CD14-positive monocyte (primary cell): ENCODE results near the gene ASB1. TPM values are rescaled to one million over a fixed set of nuclear protein-coding genes. Genes with fewer than 3 reads are reported as not detected.

Source experiments
- DNase-seq, 3 donors: peaks; one replicate each; pipeline ENCODE4 v3.0.0-alpha.2; 2011 to 2022
- H2AFZ ChIP-seq: 2 replicates; pipeline ENCODE4 v1.6.0; 2012; ENCODE audit warnings: mild to moderate bottlenecking, low read depth, low read length, inconsistent platforms; ENCODE audit not compliant: insufficient read depth, poor library complexity, severe bottlenecking
- H3K27ac ChIP-seq, 2 donors: 1 replicate in 1 of 2; 2 replicates in 1 of 2; pipeline ENCODE4 v1.5.1; 2012 to 2013; ENCODE audit warnings: low read length in 2 of 2, control low read depth in 1 of 2, inconsistent platforms in 1 of 2, low read depth in 1 of 2, mild to moderate bottlenecking in 1 of 2
- H3K27me3 ChIP-seq, 2 donors: one replicate each; pipeline versions ENCODE4 v1.6.0 to v1.6.1; 2011 to 2013; ENCODE audit warnings: low read length in 2 of 2; ENCODE audit not compliant: control insufficient read depth in 2 of 2, insufficient read depth in 2 of 2
- H3K36me3 ChIP-seq, 2 donors: replicated peaks in 1 of 2; 1 replicate in 1 of 2; 2 replicates in 1 of 2; pipeline versions ENCODE4 v1.5.1 to v1.6.1; 2012 to 2013; ENCODE audit warnings: low read length in 2 of 2, control low read depth in 1 of 2, inconsistent platforms in 1 of 2, mild to moderate bottlenecking in 1 of 2; ENCODE audit not compliant: insufficient read depth in 2 of 2, control insufficient read depth in 1 of 2
- H3K4me1 ChIP-seq, 2 donors: 1 replicate in 1 of 2; 2 replicates in 1 of 2; pipeline versions ENCODE4 v1.5.1 to v1.6.1; 2012 to 2013; ENCODE audit warnings: low read length in 2 of 2, control low read depth in 1 of 2, inconsistent platforms in 1 of 2, mild to moderate bottlenecking in 1 of 2, moderate library complexity in 1 of 2; ENCODE audit not compliant: insufficient read depth in 2 of 2, control insufficient read depth in 1 of 2
- H3K4me2 ChIP-seq: replicated peaks from 2 replicates; pipeline ENCODE3; 2012; ENCODE audit warnings: low read length, moderate library complexity, mild to moderate bottlenecking; ENCODE audit not compliant: poor library complexity, severe bottlenecking; ENCODE audit errors: extremely low read depth
- H3K4me3 ChIP-seq, 3 experiments: fragments of 200-600 bp in 1 of 3; sonication (generic) in 1 of 3; replicated peaks in 1 of 3; 1 replicate in 2 of 3; 2 replicates in 1 of 3; pipeline ENCODE4 v1.5.1; 2011 to 2013; ENCODE audit warnings: low read length in 3 of 3, mild to moderate bottlenecking in 3 of 3, control low read depth in 2 of 3, low read depth in 2 of 3, inconsistent platforms in 1 of 3, moderate library complexity in 1 of 3
- H3K79me2 ChIP-seq: 2 replicates; pipeline ENCODE4 v1.6.0; 2012; ENCODE audit warnings: mild to moderate bottlenecking, control low read depth, inconsistent platforms, low read length, moderate library complexity; ENCODE audit not compliant: insufficient read depth
- H3K9ac ChIP-seq: 2 replicates; pipeline ENCODE4 v1.6.0; 2017; ENCODE audit warnings: low read length, mild to moderate bottlenecking; ENCODE audit not compliant: insufficient read depth, poor library complexity, severe bottlenecking
- H3K9me3 ChIP-seq, 2 donors: replicated peaks in 1 of 2; 1 replicate in 1 of 2; 2 replicates in 1 of 2; pipeline versions ENCODE4 v1.5.1 to v1.6.1; 2012 to 2013; ENCODE audit warnings: low read length in 2 of 2, control low read depth in 1 of 2; ENCODE audit not compliant: control insufficient read depth in 1 of 2, insufficient read depth in 1 of 2
- H4K20me1 ChIP-seq: 2 replicates; pipeline ENCODE4 v1.6.0; 2012; ENCODE audit warnings: mild to moderate bottlenecking, low read length, control low read depth, moderate library complexity; ENCODE audit not compliant: insufficient read depth
- H3K27ac Mint-ChIP-seq, 7 donors: one replicate each; pipeline ENCODE4 v1.8.0; 2020; ENCODE audit warnings: mild to moderate bottlenecking in 7 of 7, mixed read lengths in 7 of 7, moderate library complexity in 6 of 7, inconsistent platforms in 2 of 7
- H3K27me3 Mint-ChIP-seq, 3 donors: one replicate each; pipeline ENCODE4 v1.8.0; 2021 to 2022; ENCODE audit warnings: low read depth in 3 of 3, mild to moderate bottlenecking in 3 of 3, mixed read lengths in 3 of 3, moderate library complexity in 3 of 3, inconsistent platforms in 1 of 3
- H3K36me3 Mint-ChIP-seq, 2 donors: one replicate each; pipeline ENCODE4 v1.8.0; 2020; ENCODE audit warnings: mixed read lengths in 2 of 2, inconsistent platforms in 1 of 2, mild to moderate bottlenecking in 1 of 2
- H3K4me1 Mint-ChIP-seq: one replicate; pipeline ENCODE4 v1.8.0; 2020; ENCODE audit warnings: mild to moderate bottlenecking, mixed read lengths
- H3K4me3 Mint-ChIP-seq, 2 donors: one replicate each; pipeline ENCODE4 v1.8.0; 2020; ENCODE audit warnings: mild to moderate bottlenecking in 2 of 2, mixed read lengths in 2 of 2, moderate library complexity in 1 of 2
- H3K9me3 Mint-ChIP-seq, 7 donors: one replicate each; pipeline ENCODE4 v1.8.0; 2020 to 2022; ENCODE audit warnings: mixed read lengths in 7 of 7, mild to moderate bottlenecking in 6 of 7, moderate library complexity in 6 of 7, inconsistent platforms in 2 of 7
- CTCF ChIP-seq: fragments of 200-600 bp; IDR thresholded peaks from one replicate; pipeline ENCODE4 v1.8.0; 2022; ENCODE audit warnings: antibody characterized with exemption, mild to moderate bottlenecking
- WGBS: methylation state at CpG from one replicate; pipeline ENCODE4 v1.1.5; 2013; ENCODE audit warnings: missing lambda C conversion rate; ENCODE audit not compliant: insufficient coverage; 5-methylcytosine and 5-hydroxymethylcytosine counted together
- intact Hi-C, 2 donors: fragments of 100-400 bp; cut with micrococcal nuclease; formaldehyde crosslinking; loops; one replicate each; pipeline versions ENCODE4 v1.15.0 to v1.15.1; 2023
- polyA plus RNA-seq, 3 donors: library from polyadenylated mRNA; depleted of rRNA in 1 of 3; unstranded in 2 of 3; stranded (reverse) in 1 of 3; fragments of 300-500 nt in 2 of 3; fragments of >200 nt in 1 of 3; fragmentation: Illumina TruSeq in 2 of 3; gene quantifications; 1 replicate in 2 of 3; 2 replicates in 1 of 3; pipeline ENCODE4 v1.2.3, GENCODE V29; 2012 to 2021

ASB1 gene
- polyA plus RNA-seq, 3 donors = 15.1 to 22.0 (median 16.0) TPM

GRCh38 chr2:238406221-238406997, 20.3 kb upstream of the ASB1 start:
- Histone ChIP-seq H3K9ac (peak overlapping the region; percentile 43), H3K27me3 (no peaks in the 10 kb centered on the region), H3K4me2 (peak overlapping the region; percentile 37), H2AFZ (peak overlapping the region; percentile 35), H3K36me3 (no peaks in the 10 kb centered on the region), H3K79me2 (no peaks in the 10 kb centered on the region), H3K4me1 (peaks cover 13 to 15% of the 10 kb centered on the region in 2 donors), H3K27ac (peak overlapping the region in 1 of 2 donors; percentile 14), H3K4me3 (peak overlapping the region in 1 of 3 experiments; percentile 21), H4K20me1 (no peaks in the 10 kb centered on the region), H3K9me3 (no peaks in the 10 kb centered on the region)
- Mint-ChIP-seq H3K27me3 (peaks cover 0 to 2% (median 2%) of the 10 kb centered on the region in 3 donors), H3K9me3 (peaks cover 0 to 6% (median 0%) of the 10 kb centered on the region in 7 donors), H3K4me3 (no peak overlapping the region), H3K27ac (no peak overlapping the region), H3K4me1 (peaks cover 12% of the 10 kb centered on the region), H3K36me3 (peaks cover 2 to 4% of the 10 kb centered on the region in 2 donors)
- no peak for TF ChIP-seq CTCF
- DNase-seq = no peak
- intact Hi-C loops = loop anchor here in 1 of 2 donors (5.0 kb wide), 1 partner anchor 34 kb away; no protein-coding TSS in a partner anchor
- WGBS = 74% methylated on average over 18 of the region's 20 CpGs

GRCh38 chr2:238406998-238407285, 19.8 kb upstream of the ASB1 start:
- Histone ChIP-seq H3K27me3 (no peaks in the 10 kb centered on the region), H3K9ac (peak overlapping the region; percentile 43), H3K36me3 (no peaks in the 10 kb centered on the region), H3K4me3 (peak overlapping the region in 1 of 3 experiments; percentile 21), H3K79me2 (no peaks in the 10 kb centered on the region), H3K4me1 (peaks cover 13 to 15% of the 10 kb centered on the region in 2 donors), H3K4me2 (peak overlapping the region; percentile 37), H3K9me3 (no peaks in the 10 kb centered on the region), H4K20me1 (no peaks in the 10 kb centered on the region), H2AFZ (no peak overlapping the region), H3K27ac (no peak overlapping the region)
- H3K27me3 Mint-ChIP-seq = peaks cover 0 to 2% (median 2%) of the 10 kb centered on the region in 3 donors
- TF ChIP-seq CTCF = no peak
- intact Hi-C loops = loop anchor here in 1 of 2 donors (5.0 kb wide), 1 partner anchor 35 kb away; no protein-coding TSS in a partner anchor
- no peak for DNase-seq
- no peak overlapping the region for H3K4me3 Mint-ChIP-seq
- H3K27ac Mint-ChIP-seq = no peak overlapping the region
- WGBS = 69% methylated on average over 6 of the region's 8 CpGs
- H3K4me1 Mint-ChIP-seq = peaks cover 8% of the 10 kb centered on the region
- H3K9me3 Mint-ChIP-seq = peaks cover 0 to 3% (median 0%) of the 10 kb centered on the region in 7 donors
- peaks cover 2 to 4% of the 10 kb centered on the region in 2 donors for H3K36me3 Mint-ChIP-seq
